Keratinocyte (primary cell): ENCODE measurements around the gene ZNF124. TPM values are rescaled to one million over a fixed set of nuclear protein-coding genes. Genes with fewer than 3 reads are reported as not detected.

Source experiments
- DNase-seq: peaks from one replicate; pipeline ENCODE4 v3.0.0-alpha.2; 2011; ENCODE audit warnings: low read depth, missing footprints, low spot score
- FAIRE-seq: peaks from 2 replicates; lab custom pipeline; 2011; peaks lifted over from hg19 to GRCh38; lab: Jason Lieb, UNC
- H2AFZ ChIP-seq: 2 replicates; pipeline ENCODE4 v1.6.0; 2012; ENCODE audit warnings: low read length, control low read depth, inconsistent platforms; ENCODE audit not compliant: control insufficient read depth
- H3K27ac ChIP-seq: 2 replicates; pipeline ENCODE4 v1.5.1; 2011; ENCODE audit warnings: low read length; ENCODE audit not compliant: control insufficient read depth, insufficient read depth
- H3K27me3 ChIP-seq: 3 replicates; pipeline ENCODE4 v1.6.0; 2011; ENCODE audit warnings: low read length; ENCODE audit not compliant: control insufficient read depth, insufficient read depth; ENCODE audit errors: extremely low read depth
- H3K36me3 ChIP-seq, 2 experiments: 2 replicates in 1 of 2; 3 replicates in 1 of 2; pipeline ENCODE4 v1.5.1; 2011; ENCODE audit warnings: low read length in 2 of 2, mild to moderate bottlenecking in 1 of 2; ENCODE audit not compliant: control insufficient read depth in 2 of 2, insufficient read depth in 2 of 2; ENCODE audit errors: extremely low read depth in 1 of 2
- H3K4me1 ChIP-seq: 3 replicates; pipeline ENCODE4 v1.5.1; 2011; ENCODE audit warnings: low read length; ENCODE audit not compliant: control insufficient read depth, insufficient read depth; ENCODE audit errors: extremely low read depth
- H3K4me2 ChIP-seq: 3 replicates; pipeline ENCODE4 v1.6.0; 2011; ENCODE audit warnings: low read depth, low read length; ENCODE audit not compliant: control insufficient read depth, insufficient read depth; ENCODE audit errors: extremely low read depth
- H3K4me3 ChIP-seq, 3 experiments: fragments of 200-600 bp in 1 of 3; sonication (generic) in 1 of 3; 2 replicates in 2 of 3; 3 replicates in 1 of 3; pipeline ENCODE4 v1.5.1; 2011 to 2016; ENCODE audit warnings: low read length in 3 of 3, mild to moderate bottlenecking in 3 of 3, control low read depth in 2 of 3, inconsistent platforms in 1 of 3, low read depth in 1 of 3, mixed read lengths in 1 of 3, mixed run types in 1 of 3, moderate library complexity in 1 of 3; ENCODE audit not compliant: control insufficient read depth in 2 of 3, insufficient read depth in 2 of 3; ENCODE audit errors: extremely low read depth in 1 of 3
- H3K79me2 ChIP-seq: 2 replicates; pipeline ENCODE4 v1.6.0; 2012; ENCODE audit warnings: low read length; ENCODE audit not compliant: control insufficient read depth, insufficient read depth
- H3K9ac ChIP-seq: 3 replicates; pipeline ENCODE4 v1.6.0; 2011; ENCODE audit warnings: low read length; ENCODE audit not compliant: control insufficient read depth, insufficient read depth; ENCODE audit errors: extremely low read depth
- H3K9me1 ChIP-seq: 3 replicates; pipeline ENCODE4 v1.6.0; 2011; ENCODE audit warnings: low read length; ENCODE audit not compliant: control insufficient read depth, insufficient read depth; ENCODE audit errors: extremely low read depth
- H3K9me3 ChIP-seq: 2 replicates; pipeline ENCODE4 v1.5.1; 2012; ENCODE audit warnings: low read depth, low read length; ENCODE audit not compliant: control insufficient read depth
- H4K20me1 ChIP-seq: 3 replicates; pipeline ENCODE4 v1.6.0; 2011; ENCODE audit warnings: low read length; ENCODE audit not compliant: control insufficient read depth, insufficient read depth; ENCODE audit errors: extremely low read depth
- CTCF ChIP-seq, 3 experiments: IDR thresholded peaks in 1 of 3; conservative IDR thresholded peaks in 1 of 3; optimal IDR thresholded peaks in 1 of 3; 2 replicates in 2 of 3; 3 replicates in 1 of 3; pipeline versions ENCODE3 to v1.5.1; 2011; ENCODE audit warnings: low read length in 3 of 3, mild to moderate bottlenecking in 3 of 3, moderate library complexity in 2 of 3, control low read depth in 1 of 3, inconsistent platforms in 1 of 3; ENCODE audit not compliant: insufficient read depth in 2 of 3; ENCODE audit errors: extremely low read depth in 1 of 3
- EZH2 ChIP-seq: IDR thresholded peaks from one replicate; pipeline ENCODE4 v1.6.1; 2012; ENCODE audit warnings: inconsistent platforms, mild to moderate bottlenecking, low read length, moderate library complexity
- dilution Hi-C: fragments of 300-500 bp; cut with MboI; formaldehyde crosslinking; loops from one replicate; pipeline ENCODE4 v1.7.0; 2020; ENCODE audit warnings: low sequenced_read_pairs; ENCODE audit not compliant: extremely low pct_ligation_motif_present
- polyA plus RNA-seq, 5 experiments: library from polyadenylated mRNA; depleted of rRNA in 3 of 5; stranded (reverse) in 3 of 5; stranded (forward) in 1 of 5; unstranded in 1 of 5; fragments of >200 nt; gene quantifications; 1 replicate in 1 of 5; 2 replicates in 3 of 5; 3 replicates in 1 of 5; pipeline versions ENCODE4 v1.2.1 to v1.2.3, GENCODE V29; 2011 to 2012; ENCODE audit warnings: missing spikeins in 2 of 5, low read depth in 1 of 5, low replicate concordance in 1 of 5

ZNF124 gene
- polyA plus RNA-seq, 1 donor (not counting 4 experiments of a cell fraction or from before 2014, with no cell fraction given) = 4.1 TPM

- Histone ChIP-seq H3K36me3 (no peaks in the 10 kb centered on the region), H4K20me1 (no peaks in the 10 kb centered on the region), H3K4me2 (peak overlapping the region; percentile 75), H3K79me2 (no peaks in the 10 kb centered on the region), H3K4me3 (peak overlapping the region; percentile 35 to 63 (median 56)), H3K4me1 (peaks cover 7% of the 10 kb centered on the region), H3K9me1 (no peaks in the 10 kb centered on the region), H3K27me3 (peaks cover 15% of the 10 kb centered on the region), H3K27ac (no peak overlapping the region), H2AFZ (peak overlapping the region; percentile 71), H3K9ac (peak overlapping the region; percentile 6), H3K9me3 (no peaks in the 10 kb centered on the region)
- dilution Hi-C loops = no loop called here
- DNase-seq (no peak), FAIRE-seq (no peak)
- TF ChIP-seq EZH2 (no peak), CTCF (optimal IDR thresholded peaks at IDR 0.05 in 1 of 3, IDR thresholded peaks at IDR 0.05 in 1 of 3, conservative IDR thresholded peaks at IDR 0.05 in 1 of 3; ENCODE audit: extremely low read depth in 1 of 3, insufficient read depth in 2 of 3, low read length in 3 of 3) (no peak)
Measured at GRCh38 chr1:247111259-247111699, 60.5 kb downstream of the ZNF124 start.

DNA sequence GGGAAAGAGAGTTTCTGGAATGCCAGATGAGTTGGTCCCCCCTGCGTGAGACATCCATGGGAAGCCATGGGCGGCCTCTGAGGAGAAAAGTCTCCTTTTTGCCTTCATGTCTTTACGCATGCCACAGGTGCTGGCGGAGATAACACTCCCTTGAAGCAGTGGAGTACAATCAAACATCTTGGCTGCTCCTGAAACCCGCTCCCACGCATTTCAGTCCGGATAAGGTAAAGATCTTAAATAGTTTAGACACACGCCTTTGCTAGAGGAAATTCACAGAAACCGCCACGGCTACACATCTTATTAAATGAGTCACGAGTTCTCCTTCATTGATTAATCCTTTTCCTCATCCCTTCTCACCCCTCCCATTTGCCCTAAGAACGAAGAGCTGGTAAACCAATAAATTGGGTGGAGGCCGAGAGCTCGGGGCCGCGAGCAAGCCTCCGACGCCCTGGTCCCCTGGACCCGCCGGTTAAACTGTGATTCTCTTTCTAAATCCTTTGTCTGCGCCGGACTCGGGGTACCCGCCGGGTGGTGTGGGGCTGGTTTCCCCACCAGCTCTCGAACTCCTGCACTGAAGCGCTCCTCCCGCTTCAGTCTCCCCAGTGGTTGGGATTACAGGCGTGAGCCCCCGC, 61.1 kb downstream of the ZNF124 start:
- Histone ChIP-seq H3K27me3 (peaks cover 15% of the 10 kb centered on the region), H2AFZ (peak overlapping the region; percentile 6), H3K4me2 (peak overlapping the region; percentile 75), H3K79me2 (no peaks in the 10 kb centered on the region), H3K27ac (no peak overlapping the region), H3K4me3 (peak overlapping the region; percentile 35 to 63 (median 56)), H3K9me3 (no peaks in the 10 kb centered on the region), H3K4me1 (peaks cover 7% of the 10 kb centered on the region), H3K36me3 (no peaks in the 10 kb centered on the region), H3K9me1 (no peaks in the 10 kb centered on the region), H3K9ac (peak overlapping the region; percentile 6), H4K20me1 (no peaks in the 10 kb centered on the region)
- FAIRE-seq (no peak), DNase-seq (no peak)
- dilution Hi-C loops = no loop called here
- TF ChIP-seq EZH2 (peak; percentile 17), CTCF (optimal IDR thresholded peaks at IDR 0.05 in 1 of 3, IDR thresholded peaks at IDR 0.05 in 1 of 3, conservative IDR thresholded peaks at IDR 0.05 in 1 of 3; ENCODE audit: extremely low read depth in 1 of 3, insufficient read depth in 2 of 3, low read length in 3 of 3) (no peak)
